ENCODE measurements around the gene ARHGAP45. TPM values are rescaled to one million over a fixed set of nuclear protein-coding genes. Genes with fewer than 3 reads are reported as not detected.
A peak's percentile ranks its signal among the peaks of the same experiment; 100 is the strongest.

Gene ARHGAP45
- total RNA-seq, 1 donor from 2014 or later, result 3.0 TPM

DNA sequence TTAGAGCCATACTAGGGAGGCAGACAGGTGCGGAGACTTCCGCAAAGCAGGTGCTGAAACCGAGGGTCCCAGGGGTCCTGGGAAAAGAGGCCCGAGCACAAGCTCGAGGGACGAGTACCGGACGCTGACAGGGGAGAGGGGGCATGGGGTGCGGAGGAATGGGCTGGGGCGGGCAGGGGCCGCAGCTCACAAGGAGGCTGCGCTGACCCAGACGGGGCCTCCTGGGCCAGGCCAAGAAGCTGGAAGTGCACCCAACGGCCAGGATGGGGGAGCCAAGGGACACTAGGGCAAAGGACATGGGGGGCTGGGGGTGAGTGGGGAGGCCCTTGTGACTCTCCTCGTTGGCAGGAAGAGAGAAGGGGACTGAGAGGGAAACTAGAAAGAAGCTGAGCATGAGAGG is 26.4 kb downstream of the ARHGAP45 start:
- Histone ChIP-seq H3K4me1 (ENCODE audit: insufficient read depth, low read length) (peaks cover 12% of the 10 kb centered on the region), H3K9me3 (ENCODE audit: insufficient read depth, low read depth, low read length) (no peaks in the 10 kb centered on the region), H3K27ac (ENCODE audit: low read depth, low read length) (no peak overlapping the region), H3K9ac (ENCODE audit: low read length) (peak overlapping the region; percentile 96), H3K79me2 (ENCODE audit: insufficient read depth, low read length) (peaks cover 30% of the 10 kb centered on the region), H3K4me2 (ENCODE audit: low read length) (peak overlapping the region; percentile 100), H3K36me3 (ENCODE audit: insufficient read depth, low read length) (no peaks in the 10 kb centered on the region), H3K27me3 (ENCODE audit: insufficient read depth, low read length) (no peaks in the 10 kb centered on the region), H4K20me1 (ENCODE audit: insufficient read depth, low read length) (peaks cover 27% of the 10 kb centered on the region), H3K4me3 (ENCODE audit: insufficient read depth, low read depth, low read length) (no peak overlapping the region), H2AFZ (ENCODE audit: low read depth, low read length) (no peak overlapping the region)
- H3K27ac Mint-ChIP-seq (ENCODE audit: unreplicated experiment), result no peak overlapping the region
- DNase-seq (ENCODE audit: low read depth) (no peak), FAIRE-seq (no peak)
- no peaks in the 10 kb centered on the region for H3K27me3 Mint-ChIP-seq (ENCODE audit: low read depth, unreplicated experiment)
- TF ChIP-seq EZH2 (IDR thresholded peaks at IDR 0.05; ENCODE audit: insufficient read depth, low read length), result no peak
- TF ChIP-seq, protein P1, sequence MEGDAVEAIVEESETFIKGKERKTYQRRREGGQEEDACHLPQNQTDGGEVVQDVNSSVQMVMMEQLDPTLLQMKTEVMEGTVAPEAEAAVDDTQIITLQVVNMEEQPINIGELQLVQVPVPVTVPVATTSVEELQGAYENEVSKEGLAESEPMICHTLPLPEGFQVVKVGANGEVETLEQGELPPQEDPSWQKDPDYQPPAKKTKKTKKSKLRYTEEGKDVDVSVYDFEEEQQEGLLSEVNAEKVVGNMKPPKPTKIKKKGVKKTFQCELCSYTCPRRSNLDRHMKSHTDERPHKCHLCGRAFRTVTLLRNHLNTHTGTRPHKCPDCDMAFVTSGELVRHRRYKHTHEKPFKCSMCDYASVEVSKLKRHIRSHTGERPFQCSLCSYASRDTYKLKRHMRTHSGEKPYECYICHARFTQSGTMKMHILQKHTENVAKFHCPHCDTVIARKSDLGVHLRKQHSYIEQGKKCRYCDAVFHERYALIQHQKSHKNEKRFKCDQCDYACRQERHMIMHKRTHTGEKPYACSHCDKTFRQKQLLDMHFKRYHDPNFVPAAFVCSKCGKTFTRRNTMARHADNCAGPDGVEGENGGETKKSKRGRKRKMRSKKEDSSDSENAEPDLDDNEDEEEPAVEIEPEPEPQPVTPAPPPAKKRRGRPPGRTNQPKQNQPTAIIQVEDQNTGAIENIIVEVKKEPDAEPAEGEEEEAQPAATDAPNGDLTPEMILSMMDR (IDR thresholded peaks at IDR 0.05; ENCODE audit: insufficient read depth, low read depth, low read length), result no peak
- peaks cover 10% of the 10 kb centered on the region for H3K4me1 Mint-ChIP-seq (ENCODE audit: low read depth, unreplicated experiment)
- H3K9me3 Mint-ChIP-seq (ENCODE audit: unreplicated experiment), result no peaks in the 10 kb centered on the region
- H3K36me3 Mint-ChIP-seq (ENCODE audit: low read depth, unreplicated experiment), result peaks cover 4% of the 10 kb centered on the region
- peak overlapping the region; percentile 95 for H3K4me3 Mint-ChIP-seq (ENCODE audit: unreplicated experiment)

DNA sequence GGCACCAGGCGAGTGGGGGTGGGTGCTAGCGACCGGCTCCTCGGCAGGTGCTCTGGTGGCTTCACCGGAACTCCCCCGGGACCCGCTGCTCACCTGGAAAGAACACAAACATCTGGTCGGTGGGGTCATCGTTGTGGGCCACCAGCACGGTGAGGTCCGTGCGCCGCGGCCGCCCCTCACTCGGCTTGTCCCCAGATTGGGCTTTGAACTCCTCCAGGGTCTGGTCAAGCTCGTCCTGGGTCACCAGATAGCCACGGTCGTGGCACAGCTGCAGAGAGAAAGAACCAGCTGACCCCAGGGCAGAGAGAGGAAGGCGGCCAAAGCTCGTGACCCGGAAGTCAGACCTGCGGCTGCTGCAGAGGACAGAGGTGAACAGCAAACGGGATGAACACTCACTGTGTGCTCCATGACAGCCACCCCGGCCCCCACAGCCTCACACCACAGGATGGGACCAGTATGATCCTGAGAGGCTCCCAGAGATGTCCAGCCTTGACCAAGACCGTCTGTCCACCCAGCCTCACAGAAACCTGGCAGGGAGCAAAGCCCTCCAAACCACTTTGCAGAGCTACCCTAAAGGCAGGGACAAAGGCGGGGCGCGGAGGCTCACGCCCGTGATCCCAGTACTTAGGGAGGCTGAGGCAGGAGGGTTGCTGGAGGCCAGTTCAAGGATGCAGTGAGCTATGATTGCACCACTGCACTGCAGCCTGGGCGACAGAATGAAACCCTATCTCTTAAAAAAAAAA is 27.0 kb downstream of the ARHGAP45 start:
- Mint-ChIP-seq H3K4me3 (ENCODE audit: unreplicated experiment) (peak overlapping the region; percentile 95), H3K4me1 (ENCODE audit: low read depth, unreplicated experiment) (peaks cover 10% of the 10 kb centered on the region), H3K9me3 (ENCODE audit: unreplicated experiment) (no peaks in the 10 kb centered on the region), H3K36me3 (ENCODE audit: low read depth, unreplicated experiment) (peaks cover 6% of the 10 kb centered on the region), H3K27me3 (ENCODE audit: low read depth, unreplicated experiment) (no peaks in the 10 kb centered on the region), H3K27ac (ENCODE audit: unreplicated experiment) (peak overlapping the region; percentile 84)
- Histone ChIP-seq H3K9ac (ENCODE audit: low read length) (peak overlapping the region; percentile 96), H2AFZ (ENCODE audit: low read depth, low read length) (no peak overlapping the region), H3K36me3 (ENCODE audit: insufficient read depth, low read length) (no peaks in the 10 kb centered on the region), H4K20me1 (ENCODE audit: insufficient read depth, low read length) (peaks cover 27% of the 10 kb centered on the region), H3K4me3 (ENCODE audit: insufficient read depth, low read depth, low read length) (peak overlapping the region; percentile 97), H3K27ac (ENCODE audit: low read depth, low read length) (no peak overlapping the region), H3K4me1 (ENCODE audit: insufficient read depth, low read length) (peaks cover 17% of the 10 kb centered on the region), H3K27me3 (ENCODE audit: insufficient read depth, low read length) (no peaks in the 10 kb centered on the region), H3K4me2 (ENCODE audit: low read length) (peak overlapping the region; percentile 100), H3K79me2 (ENCODE audit: insufficient read depth, low read length) (peaks cover 30% of the 10 kb centered on the region), H3K9me3 (ENCODE audit: insufficient read depth, low read depth, low read length) (no peaks in the 10 kb centered on the region)
- FAIRE-seq, result no peak
- TF ChIP-seq, protein P1 (IDR thresholded peaks at IDR 0.05; ENCODE audit: insufficient read depth, low read depth, low read length), result no peak
- no peak for TF ChIP-seq EZH2 (IDR thresholded peaks at IDR 0.05; ENCODE audit: insufficient read depth, low read length)
- no peak for DNase-seq (ENCODE audit: low read depth)

DNA sequence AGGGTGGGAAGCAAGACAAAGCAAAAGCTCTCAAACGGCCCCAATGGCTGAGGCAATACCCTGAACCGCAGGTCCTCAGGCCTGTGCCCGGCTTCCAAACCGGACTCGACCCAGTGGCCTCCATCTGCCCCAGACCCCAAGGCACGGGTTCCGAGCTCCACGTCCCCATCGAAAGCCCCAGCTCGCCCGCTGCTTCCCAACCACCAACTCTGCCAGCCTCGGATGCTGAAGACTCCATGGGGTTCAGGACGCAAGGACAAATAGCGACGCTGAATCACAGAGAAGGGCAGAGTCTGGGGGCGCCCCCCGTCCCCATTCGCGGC is 27.6 kb downstream of the ARHGAP45 start:
- Mint-ChIP-seq H3K4me1 (ENCODE audit: low read depth, unreplicated experiment) (peaks cover 10% of the 10 kb centered on the region), H3K27ac (ENCODE audit: unreplicated experiment) (peak overlapping the region; percentile 84), H3K36me3 (ENCODE audit: low read depth, unreplicated experiment) (peaks cover 6% of the 10 kb centered on the region), H3K9me3 (ENCODE audit: unreplicated experiment) (no peaks in the 10 kb centered on the region), H3K27me3 (ENCODE audit: low read depth, unreplicated experiment) (no peaks in the 10 kb centered on the region), H3K4me3 (ENCODE audit: unreplicated experiment) (peak overlapping the region; percentile 95)
- Histone ChIP-seq H3K27ac (ENCODE audit: low read depth, low read length) (peak overlapping the region; percentile 65), H3K4me2 (ENCODE audit: low read length) (peak overlapping the region; percentile 100), H3K4me1 (ENCODE audit: insufficient read depth, low read length) (peaks cover 22% of the 10 kb centered on the region), H3K27me3 (ENCODE audit: insufficient read depth, low read length) (no peaks in the 10 kb centered on the region), H3K4me3 (ENCODE audit: insufficient read depth, low read depth, low read length) (peak overlapping the region; percentile 97), H3K36me3 (ENCODE audit: insufficient read depth, low read length) (no peaks in the 10 kb centered on the region), H3K9me3 (ENCODE audit: insufficient read depth, low read depth, low read length) (no peaks in the 10 kb centered on the region), H3K79me2 (ENCODE audit: insufficient read depth, low read length) (peaks cover 30% of the 10 kb centered on the region), H4K20me1 (ENCODE audit: insufficient read depth, low read length) (peaks cover 27% of the 10 kb centered on the region), H2AFZ (ENCODE audit: low read depth, low read length) (no peak overlapping the region), H3K9ac (ENCODE audit: low read length) (peak overlapping the region; percentile 96)
- no peak for FAIRE-seq
- DNase-seq (ENCODE audit: low read depth), result no peak
- no peak for TF ChIP-seq EZH2 (IDR thresholded peaks at IDR 0.05; ENCODE audit: insufficient read depth, low read length)
- TF ChIP-seq, protein P1 (IDR thresholded peaks at IDR 0.05; ENCODE audit: insufficient read depth, low read depth, low read length), result no peak

All from astrocyte (in vitro differentiated cells and primary cell).